HG03575 (cell line): Measurements from ENCODE around the gene NDC1.

Source experiments
- ATAC-seq: cut with Tn5 transposase; IDR thresholded peaks from one replicate; pipeline ENCODE4 v1.9.1; 2021; ENCODE audit not compliant: unreplicated experiment, insufficient number of reproducible peaks, low FRiP score; ENCODE audit errors: extremely low read depth

Gene NDC1

DNA sequence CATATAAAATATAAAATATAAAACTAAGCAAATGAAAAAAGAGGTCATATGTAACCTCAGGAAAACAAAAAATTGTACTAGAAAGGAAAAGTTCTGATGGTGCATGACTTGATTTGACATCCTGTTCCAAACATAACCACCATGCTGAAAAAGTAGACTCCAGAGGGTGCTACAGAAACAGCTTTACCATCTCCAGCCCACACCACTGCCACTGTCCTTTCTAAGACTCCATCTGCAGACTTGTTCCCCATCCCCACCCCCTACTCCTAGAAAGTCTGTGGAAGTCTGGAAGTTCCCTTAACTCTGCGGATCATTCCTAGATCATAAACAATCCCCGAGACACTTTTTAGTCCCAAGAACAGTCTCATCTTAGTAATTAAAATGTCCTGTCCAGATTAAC, 119.7 kb downstream of the NDC1 start:
- ATAC-seq: no peak

- no peak for ATAC-seq
These were observed 120.9 kb downstream of the NDC1 start for GRCh38 chr1:53717025-53717804.

- no peak for ATAC-seq
These were observed 121.9 kb downstream of the NDC1 start for GRCh38 chr1:53716150-53716549.

- ATAC-seq: no peak
These were observed 122.6 kb downstream of the NDC1 start for GRCh38 chr1:53715478-53715877.
